Measurements from ENCODE around the gene DICER1.
"Not testable (repeated sequence)": the region's sequence is repeated elsewhere in the genome, so short reads cannot be mapped to it uniquely, and the experiment has no call there.

Gene DICER1

GRCh38 chr14:95157327-95158189 is at the start of gene DICER1:
TSS of gene DICER1 (minus strand) at chr14:95157529. CDS start at chr14:95133458, 24,071 bp downstream.
- Histone ChIP-seq H3K79me2 (ENCODE audit: insufficient read depth, low read length) (peaks cover 59% of the 10 kb centered on the region), H3K9me3 (ENCODE audit: insufficient read depth, low read depth, low read length) (no peaks in the 10 kb centered on the region), H2AFZ (ENCODE audit: low read length) (peak within 1 kb of the TSS; percentile 100)

GRCh38 chr14:95206534-95206933 is 49.2 kb upstream of the DICER1 start:
- no peaks in the 10 kb centered on the region for H3F3A ChIP-seq (ENCODE audit: low read depth)
- H3K9ac ChIP-seq (ENCODE audit: low read depth, low read length, poor library complexity, severe bottlenecking), result no peak overlapping the region
- no peak for TF ChIP-seq EZH2phosphoT487 (IDR thresholded peaks at IDR 0.05; ENCODE audit: borderline replicate concordance)
- no peak for TF ChIP-seq CTCF (conservative IDR thresholded peaks at IDR 0.05; ENCODE audit: low read length)
- no peaks in the 10 kb centered on the region for H3K9me3 ChIP-seq (ENCODE audit: insufficient read depth, low read depth, low read length)
- no peaks in the 10 kb centered on the region for H3K27me3 ChIP-seq (ENCODE audit: insufficient read depth, low read length, poor library complexity, severe bottlenecking)
- no peaks in the 10 kb centered on the region for H4K20me1 ChIP-seq (ENCODE audit: insufficient read depth, low read length, poor library complexity, severe bottlenecking)
- H3K4me2 ChIP-seq (ENCODE audit: low read depth, low read length, poor library complexity, severe bottlenecking), result no peak overlapping the region
- no peaks in the 10 kb centered on the region for H3K9me2 ChIP-seq (replicated peaks; ENCODE audit: low read depth, low read length)
- no peaks in the 10 kb centered on the region for H3K4me1 ChIP-seq (ENCODE audit: insufficient read depth, low read length, poor library complexity, severe bottlenecking)
- no peak overlapping the region for H2AFZ ChIP-seq (ENCODE audit: low read length)
- no peaks in the 10 kb centered on the region for H3K79me2 ChIP-seq (ENCODE audit: insufficient read depth, low read length)
- no peak overlapping the region for H3K4me3 ChIP-seq (ENCODE audit: low read length, poor library complexity, severe bottlenecking)
- H3K36me3 ChIP-seq (ENCODE audit: insufficient read depth, low read length), result no peaks in the 10 kb centered on the region

More at GRCh38 chr14:95157327-95158189, at the start of gene DICER1:
- peaks cover 36% of the 10 kb centered on the region for H4K20me1 ChIP-seq (ENCODE audit: insufficient read depth, low read length, poor library complexity, severe bottlenecking)
- no peak for TF ChIP-seq EZH2phosphoT487 (IDR thresholded peaks at IDR 0.05; ENCODE audit: borderline replicate concordance)
- TF ChIP-seq CTCF (conservative IDR thresholded peaks at IDR 0.05; ENCODE audit: low read length), result no peak
- no peaks in the 10 kb centered on the region for H3K27me3 ChIP-seq (ENCODE audit: insufficient read depth, low read length, poor library complexity, severe bottlenecking)
- H3K4me2 ChIP-seq (ENCODE audit: low read depth, low read length, poor library complexity, severe bottlenecking), result peak within 1 kb of the TSS; percentile 97
- peaks cover 40% of the 10 kb centered on the region for H3K4me1 ChIP-seq (ENCODE audit: insufficient read depth, low read length, poor library complexity, severe bottlenecking)
- peak within 1 kb of the TSS; percentile 97 for H3K9ac ChIP-seq (ENCODE audit: low read depth, low read length, poor library complexity, severe bottlenecking)
- H3K9me2 ChIP-seq (replicated peaks; ENCODE audit: low read depth, low read length), result no peaks in the 10 kb centered on the region
- H3K36me3 ChIP-seq (ENCODE audit: insufficient read depth, low read length), result no peaks in the 10 kb centered on the region
- H3K4me3 ChIP-seq (ENCODE audit: low read length, poor library complexity, severe bottlenecking), result peak within 1 kb of the TSS; percentile 99
- no peaks in the 10 kb centered on the region for H3F3A ChIP-seq (ENCODE audit: low read depth)

- no peaks in the 10 kb centered on the region for H3K79me2 ChIP-seq (ENCODE audit: insufficient read depth, low read length)
- no peak overlapping the region for H3K4me3 ChIP-seq (ENCODE audit: low read length, poor library complexity, severe bottlenecking)
- no peaks in the 10 kb centered on the region for H3K4me1 ChIP-seq (ENCODE audit: insufficient read depth, low read length, poor library complexity, severe bottlenecking)
- TF ChIP-seq CTCF (conservative IDR thresholded peaks at IDR 0.05; ENCODE audit: low read length) (no peak), EZH2phosphoT487 (IDR thresholded peaks at IDR 0.05; ENCODE audit: borderline replicate concordance) (no peak)
- H3K9me3 ChIP-seq (ENCODE audit: insufficient read depth, low read depth, low read length), result no peaks in the 10 kb centered on the region
- no peak overlapping the region for H3K9ac ChIP-seq (ENCODE audit: low read depth, low read length, poor library complexity, severe bottlenecking)
- H3K9me2 ChIP-seq (replicated peaks; ENCODE audit: low read depth, low read length), result no peaks in the 10 kb centered on the region
- H3K4me2 ChIP-seq (ENCODE audit: low read depth, low read length, poor library complexity, severe bottlenecking), result no peak overlapping the region
- no peak overlapping the region for H2AFZ ChIP-seq (ENCODE audit: low read length)
- no peaks in the 10 kb centered on the region for H3K36me3 ChIP-seq (ENCODE audit: insufficient read depth, low read length)
- no peaks in the 10 kb centered on the region for H3F3A ChIP-seq (ENCODE audit: low read depth)
- no peaks in the 10 kb centered on the region for H4K20me1 ChIP-seq (ENCODE audit: insufficient read depth, low read length, poor library complexity, severe bottlenecking)
- no peaks in the 10 kb centered on the region for H3K27me3 ChIP-seq (ENCODE audit: insufficient read depth, low read length, poor library complexity, severe bottlenecking)
Observed at GRCh38 chr14:95204705-95205104, 47.4 kb upstream of the DICER1 start.

- H3K79me2 ChIP-seq (ENCODE audit: insufficient read depth, low read length); H3K4me1 ChIP-seq (ENCODE audit: insufficient read depth, low read length, poor library complexity, severe bottlenecking); H4K20me1 ChIP-seq (ENCODE audit: insufficient read depth, low read length, poor library complexity, severe bottlenecking); H3K9ac ChIP-seq (ENCODE audit: low read depth, low read length, poor library complexity, severe bottlenecking); H3K4me2 ChIP-seq (ENCODE audit: low read depth, low read length, poor library complexity, severe bottlenecking); H3F3A ChIP-seq (ENCODE audit: low read depth); H3K36me3 ChIP-seq (ENCODE audit: insufficient read depth, low read length); H3K27me3 ChIP-seq (ENCODE audit: insufficient read depth, low read length, poor library complexity, severe bottlenecking); H3K9me3 ChIP-seq (ENCODE audit: insufficient read depth, low read depth, low read length); H3K4me3 ChIP-seq (ENCODE audit: low read length, poor library complexity, severe bottlenecking); H2AFZ ChIP-seq (ENCODE audit: low read length); H3K9me2 ChIP-seq (replicated peaks; ENCODE audit: low read depth, low read length): not testable (repeated sequence)
Observed at GRCh38 chr14:95201745-95202144, 44.4 kb upstream of the DICER1 start.

All from Loucy (cell line).